Osteoblast (primary cell): ENCODE results near the gene CCDC71. TPM values are rescaled to one million over a fixed set of nuclear protein-coding genes. Genes with fewer than 3 reads are reported as not detected.

Experiments used
- DNase-seq: peaks from one replicate; pipeline ENCODE4 v3.0.0; 2011; ENCODE audit warnings: low spot score, mixed read lengths; ENCODE audit not compliant: insufficient read length; ENCODE audit errors: missing footprints
- H2AFZ ChIP-seq: 2 replicates; pipeline ENCODE4 v1.6.0; 2011; ENCODE audit warnings: mild to moderate bottlenecking, low read length
- H3K27ac ChIP-seq: 2 replicates; pipeline ENCODE4 v1.5.1; 2011; ENCODE audit warnings: mild to moderate bottlenecking, low read depth, low read length, moderate library complexity
- H3K27me3 ChIP-seq: 2 replicates; pipeline ENCODE4 v1.6.0; 2012; ENCODE audit warnings: mild to moderate bottlenecking, control low read depth, inconsistent platforms, low read length, moderate library complexity; ENCODE audit not compliant: insufficient read depth
- H3K36me3 ChIP-seq: 2 replicates; pipeline ENCODE4 v1.5.1; 2011; ENCODE audit warnings: mild to moderate bottlenecking, low read length, control low read depth, moderate library complexity; ENCODE audit not compliant: insufficient read depth
- H3K4me1 ChIP-seq: 2 replicates; pipeline ENCODE4 v1.5.1; 2011; ENCODE audit warnings: mild to moderate bottlenecking, low read length, control low read depth, moderate library complexity; ENCODE audit not compliant: insufficient read depth
- H3K4me2 ChIP-seq: 2 replicates; pipeline ENCODE4 v1.6.0; 2011; ENCODE audit warnings: mild to moderate bottlenecking, low read length; ENCODE audit not compliant: insufficient read depth
- H3K4me3 ChIP-seq: fragments of 200-600 bp; sonication (generic); 3 replicates; pipeline ENCODE4 v1.5.1; 2012; ENCODE audit warnings: mild to moderate bottlenecking, low read length, inconsistent platforms; ENCODE audit not compliant: insufficient read depth
- H3K79me2 ChIP-seq: 2 replicates; pipeline ENCODE4 v1.6.0; 2012; ENCODE audit warnings: mild to moderate bottlenecking, low read length, control low read depth, inconsistent platforms; ENCODE audit not compliant: insufficient read depth
- H3K9me3 ChIP-seq: 2 replicates; pipeline ENCODE4 v1.5.1; 2011; ENCODE audit warnings: low read depth, low read length, control low read depth
- H4K20me1 ChIP-seq: 2 replicates; pipeline ENCODE4 v1.6.0; 2012; ENCODE audit warnings: mild to moderate bottlenecking, low read length, control low read depth; ENCODE audit not compliant: insufficient read depth
- total RNA-seq: library from RNA; depleted of rRNA; stranded (reverse); fragments of >200 nt; gene quantifications from 2 replicates; pipeline ENCODE4 v1.2.3, GENCODE V29; 2012
- TF ChIP-seq, protein P1 (sequence below): IDR thresholded peaks from 2 replicates; pipeline ENCODE4 v1.5.1; 2011; ENCODE audit warnings: mild to moderate bottlenecking, low read depth, low read length, moderate library complexity; ENCODE audit errors: extremely low read depth

CCDC71 gene
- total RNA-seq, 1 donor = 22.8 TPM

DNA sequence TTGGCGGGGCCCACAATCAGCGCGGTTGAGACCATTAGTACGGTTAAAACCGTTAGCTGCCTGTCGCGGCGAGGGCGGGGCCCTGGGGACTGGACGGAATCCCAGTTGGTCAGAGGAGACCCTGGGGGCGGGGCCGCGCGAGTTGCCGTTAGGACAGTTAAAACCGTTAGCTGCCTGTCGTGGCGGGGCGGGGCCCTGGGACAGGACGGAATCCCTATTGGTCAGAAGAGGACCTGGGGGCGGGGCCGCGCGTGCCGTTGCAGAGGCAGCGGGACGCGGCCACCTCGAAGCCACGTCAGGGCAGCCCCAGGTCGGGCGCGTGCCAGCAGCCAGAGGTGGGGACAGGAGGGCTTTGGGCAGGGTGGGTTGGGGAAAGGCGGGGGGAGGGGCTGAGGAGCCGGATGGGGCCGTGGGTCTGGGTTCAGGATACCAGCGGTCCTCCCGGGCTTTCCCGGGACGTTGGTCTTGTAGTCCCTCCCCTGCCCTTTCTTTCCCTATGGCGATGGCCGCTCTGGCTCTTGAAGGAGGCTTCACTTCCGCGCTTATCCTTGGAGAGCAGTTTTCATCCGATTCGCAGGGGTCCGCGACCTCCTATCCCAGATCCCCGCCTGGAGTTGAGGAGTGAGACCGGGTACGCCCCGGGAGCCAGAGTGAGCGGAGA is 33.2 kb upstream of the CCDC71 start:
- H2AFZ ChIP-seq = peak overlapping the region; percentile 95
- H3K4me1 ChIP-seq = no peaks in the 10 kb centered on the region
- peak overlapping the region; percentile 86 for H3K4me3 ChIP-seq
- H3K27me3 ChIP-seq = no peaks in the 10 kb centered on the region
- H3K9me3 ChIP-seq = no peaks in the 10 kb centered on the region
- peak; percentile 98 for DNase-seq
- no peaks in the 10 kb centered on the region for H4K20me1 ChIP-seq
- H3K4me2 ChIP-seq = peak overlapping the region; percentile 81
- no peaks in the 10 kb centered on the region for H3K36me3 ChIP-seq
- peaks cover 31% of the 10 kb centered on the region for H3K79me2 ChIP-seq
- H3K27ac ChIP-seq = peak overlapping the region; percentile 90
- TF ChIP-seq, protein P1, sequence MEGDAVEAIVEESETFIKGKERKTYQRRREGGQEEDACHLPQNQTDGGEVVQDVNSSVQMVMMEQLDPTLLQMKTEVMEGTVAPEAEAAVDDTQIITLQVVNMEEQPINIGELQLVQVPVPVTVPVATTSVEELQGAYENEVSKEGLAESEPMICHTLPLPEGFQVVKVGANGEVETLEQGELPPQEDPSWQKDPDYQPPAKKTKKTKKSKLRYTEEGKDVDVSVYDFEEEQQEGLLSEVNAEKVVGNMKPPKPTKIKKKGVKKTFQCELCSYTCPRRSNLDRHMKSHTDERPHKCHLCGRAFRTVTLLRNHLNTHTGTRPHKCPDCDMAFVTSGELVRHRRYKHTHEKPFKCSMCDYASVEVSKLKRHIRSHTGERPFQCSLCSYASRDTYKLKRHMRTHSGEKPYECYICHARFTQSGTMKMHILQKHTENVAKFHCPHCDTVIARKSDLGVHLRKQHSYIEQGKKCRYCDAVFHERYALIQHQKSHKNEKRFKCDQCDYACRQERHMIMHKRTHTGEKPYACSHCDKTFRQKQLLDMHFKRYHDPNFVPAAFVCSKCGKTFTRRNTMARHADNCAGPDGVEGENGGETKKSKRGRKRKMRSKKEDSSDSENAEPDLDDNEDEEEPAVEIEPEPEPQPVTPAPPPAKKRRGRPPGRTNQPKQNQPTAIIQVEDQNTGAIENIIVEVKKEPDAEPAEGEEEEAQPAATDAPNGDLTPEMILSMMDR = no peak

DNA sequence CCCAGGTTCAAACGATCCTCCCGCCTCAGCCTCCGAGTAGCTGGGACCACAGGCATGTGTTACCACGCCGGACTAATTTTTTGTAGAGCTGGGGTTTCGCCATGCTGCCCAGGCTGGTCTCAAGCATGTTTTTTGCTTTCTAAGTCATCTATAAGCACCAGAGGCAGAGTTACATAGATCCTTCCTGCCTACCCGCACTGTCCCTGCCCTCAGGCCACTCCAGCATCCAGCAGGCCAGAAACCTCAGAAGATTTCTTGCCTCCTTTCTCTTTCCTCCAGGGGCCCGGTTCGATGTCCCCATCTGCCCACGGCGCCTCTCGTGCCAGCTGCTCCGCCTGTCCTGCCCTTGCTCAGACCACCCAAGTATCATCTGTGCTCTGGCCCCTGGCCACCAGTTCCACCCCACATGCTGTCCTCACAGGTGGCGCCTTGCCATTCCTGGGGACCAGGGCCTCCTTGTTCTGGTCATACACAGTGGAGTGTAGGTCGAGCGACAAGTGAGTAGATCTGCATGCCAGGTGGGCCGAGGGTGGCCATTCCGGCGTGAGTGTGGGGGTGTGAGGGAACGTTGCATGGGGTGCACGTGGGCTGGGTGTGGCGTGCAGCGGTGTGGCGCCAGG is 32.6 kb upstream of the CCDC71 start:
- peak overlapping the region; percentile 86 for H3K4me3 ChIP-seq
- peak overlapping the region; percentile 94 for H2AFZ ChIP-seq
- H3K27ac ChIP-seq = peak overlapping the region; percentile 90
- H3K79me2 ChIP-seq = peaks cover 25% of the 10 kb centered on the region
- H3K4me2 ChIP-seq = peak overlapping the region; percentile 81
- H3K27me3 ChIP-seq = no peaks in the 10 kb centered on the region
- H3K4me1 ChIP-seq = no peaks in the 10 kb centered on the region
- H3K36me3 ChIP-seq = no peaks in the 10 kb centered on the region
- no peaks in the 10 kb centered on the region for H4K20me1 ChIP-seq
- TF ChIP-seq, protein P1 = no peak
- peak; percentile 57 for DNase-seq
- no peaks in the 10 kb centered on the region for H3K9me3 ChIP-seq

DNA sequence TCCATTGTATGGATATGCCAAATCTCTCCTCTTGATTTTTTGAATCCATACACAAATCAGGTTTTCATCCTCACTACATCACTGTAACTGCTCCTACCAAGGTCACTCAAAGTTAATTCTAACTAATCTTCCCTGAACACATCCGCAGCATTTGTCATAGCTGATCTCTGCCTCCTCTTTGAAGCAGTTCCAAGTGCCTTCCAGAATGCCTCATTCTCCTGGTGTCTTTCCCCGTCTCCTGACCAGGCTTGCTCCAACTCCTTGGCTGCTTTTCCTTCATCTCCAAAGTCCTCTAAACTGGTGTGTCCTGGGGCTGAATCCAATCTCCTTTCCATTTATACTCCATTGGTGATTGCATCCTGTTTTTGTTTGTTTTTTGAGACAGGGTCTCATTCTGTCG is 32.0 kb upstream of the CCDC71 start:
- Histone ChIP-seq H3K9me3 (no peaks in the 10 kb centered on the region), H3K4me3 (no peak overlapping the region), H3K36me3 (no peaks in the 10 kb centered on the region), H4K20me1 (no peaks in the 10 kb centered on the region), H3K27ac (no peak overlapping the region), H3K27me3 (no peaks in the 10 kb centered on the region), H3K4me2 (no peak overlapping the region), H2AFZ (peak overlapping the region; percentile 94), H3K4me1 (no peaks in the 10 kb centered on the region), H3K79me2 (peaks cover 19% of the 10 kb centered on the region)
- no peak for DNase-seq
- TF ChIP-seq, protein P1 = no peak

DNA sequence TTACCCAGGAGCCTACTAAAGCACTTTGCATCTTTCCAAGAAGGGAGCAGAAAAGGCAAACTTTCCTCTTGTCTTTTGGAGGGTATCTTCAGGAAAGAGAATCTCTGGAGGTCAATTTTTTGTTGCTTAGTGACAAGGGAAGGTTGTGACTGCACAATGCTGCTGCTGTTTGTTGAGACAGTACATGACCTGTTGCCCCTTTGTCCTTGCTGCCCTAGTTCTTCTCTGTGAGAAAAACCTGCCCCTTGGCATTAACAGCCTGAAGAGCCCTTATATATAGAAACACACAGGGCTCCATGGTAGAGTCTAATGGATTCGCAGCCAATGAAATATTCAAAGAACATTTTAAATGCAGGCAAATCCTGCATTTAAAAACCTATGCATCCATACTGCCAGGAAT is 25.6 kb upstream of the CCDC71 start:
- Histone ChIP-seq H2AFZ (no peak overlapping the region), H3K9me3 (no peaks in the 10 kb centered on the region), H3K36me3 (no peaks in the 10 kb centered on the region), H3K27ac (no peak overlapping the region), H3K4me2 (no peak overlapping the region), H3K79me2 (no peaks in the 10 kb centered on the region), H4K20me1 (no peaks in the 10 kb centered on the region), H3K4me3 (no peak overlapping the region), H3K4me1 (no peaks in the 10 kb centered on the region), H3K27me3 (peaks cover 4% of the 10 kb centered on the region)
- DNase-seq = peak; percentile 6
- TF ChIP-seq, protein P1 = no peak
